Measurements from ENCODE around the gene KRT83. TPM values are rescaled to one million over a fixed set of nuclear protein-coding genes. Genes with fewer than 3 reads are reported as not detected.
A peak's percentile ranks its signal among the peaks of the same experiment; 100 is the strongest.

Gene KRT83
- polyA plus RNA-seq, 1 experiment, result 0.07 TPM

DNA sequence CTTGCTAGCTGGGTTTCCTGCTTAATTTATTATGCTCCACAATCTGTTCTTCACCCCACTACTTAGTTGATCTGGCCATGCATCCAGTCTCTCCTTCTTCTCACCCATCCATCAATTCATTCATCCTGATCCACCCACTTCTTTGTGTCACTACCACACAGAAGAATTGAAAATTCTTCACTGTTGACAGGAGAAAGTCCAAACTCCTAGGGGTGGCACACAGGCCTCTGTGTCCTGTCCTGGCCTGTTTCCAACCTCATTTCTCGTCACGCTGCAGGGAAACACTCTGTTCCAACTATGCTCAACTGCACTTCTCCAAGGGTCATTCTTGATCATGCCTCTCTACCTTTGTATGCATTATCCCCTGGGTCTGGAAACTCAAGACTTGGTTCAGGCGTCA is 10.6 kb upstream of the KRT83 start:
- CTCF ChIA-PET, result interaction anchor here (1.2 to 1.5 kb wide), 4 partner anchors 11 to 549 kb away, joined by 3 to 4 read pairs (median 3); no protein-coding TSS in a partner anchor
- H3K4me3 ChIP-seq (ENCODE audit: low read depth, low read length), result no peak overlapping the region
- POLR2A ChIA-PET, result no interaction called here
- no peak for DNase-seq (ENCODE audit: low read depth)
- H3K27me3 ChIP-seq (ENCODE audit: control insufficient read depth, insufficient read depth, low read length), result peaks cover 5% of the 10 kb centered on the region
- TF ChIP-seq, protein P1, sequence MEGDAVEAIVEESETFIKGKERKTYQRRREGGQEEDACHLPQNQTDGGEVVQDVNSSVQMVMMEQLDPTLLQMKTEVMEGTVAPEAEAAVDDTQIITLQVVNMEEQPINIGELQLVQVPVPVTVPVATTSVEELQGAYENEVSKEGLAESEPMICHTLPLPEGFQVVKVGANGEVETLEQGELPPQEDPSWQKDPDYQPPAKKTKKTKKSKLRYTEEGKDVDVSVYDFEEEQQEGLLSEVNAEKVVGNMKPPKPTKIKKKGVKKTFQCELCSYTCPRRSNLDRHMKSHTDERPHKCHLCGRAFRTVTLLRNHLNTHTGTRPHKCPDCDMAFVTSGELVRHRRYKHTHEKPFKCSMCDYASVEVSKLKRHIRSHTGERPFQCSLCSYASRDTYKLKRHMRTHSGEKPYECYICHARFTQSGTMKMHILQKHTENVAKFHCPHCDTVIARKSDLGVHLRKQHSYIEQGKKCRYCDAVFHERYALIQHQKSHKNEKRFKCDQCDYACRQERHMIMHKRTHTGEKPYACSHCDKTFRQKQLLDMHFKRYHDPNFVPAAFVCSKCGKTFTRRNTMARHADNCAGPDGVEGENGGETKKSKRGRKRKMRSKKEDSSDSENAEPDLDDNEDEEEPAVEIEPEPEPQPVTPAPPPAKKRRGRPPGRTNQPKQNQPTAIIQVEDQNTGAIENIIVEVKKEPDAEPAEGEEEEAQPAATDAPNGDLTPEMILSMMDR (IDR thresholded peaks at IDR 0.05; ENCODE audit: insufficient read depth, low read depth, low read length), result no peak
- H3K36me3 ChIP-seq (ENCODE audit: control insufficient read depth, insufficient read depth, low read length), result no peaks in the 10 kb centered on the region

- TF ChIP-seq, protein P1 (IDR thresholded peaks at IDR 0.05; ENCODE audit: insufficient read depth, low read depth, low read length), result no peak
- no peak for DNase-seq (ENCODE audit: low read depth)
- Histone ChIP-seq H3K36me3 (ENCODE audit: control insufficient read depth, insufficient read depth, low read length) (no peaks in the 10 kb centered on the region), H3K4me3 (ENCODE audit: low read depth, low read length) (no peak overlapping the region), H3K27me3 (ENCODE audit: control insufficient read depth, insufficient read depth, low read length) (peaks cover 5% of the 10 kb centered on the region)
- CTCF ChIA-PET, result interaction anchor here (0.7 to 1.5 kb wide), 5 partner anchors 11 to 118 kb away, joined by 3 to 4 read pairs (median 3); no protein-coding TSS in a partner anchor
- POLR2A ChIA-PET, result no interaction called here
Observed at GRCh38 chr12:52331039-52331438, 9.8 kb upstream of the KRT83 start.

GRCh38 chr12:52327830-52328500 is 6.8 kb upstream of the KRT83 start:
- Histone ChIP-seq H3K36me3 (ENCODE audit: control insufficient read depth, insufficient read depth, low read length) (no peaks in the 10 kb centered on the region), H3K4me3 (ENCODE audit: low read depth, low read length) (no peak overlapping the region), H3K27me3 (ENCODE audit: control insufficient read depth, insufficient read depth, low read length) (peaks cover 2% of the 10 kb centered on the region; the same call in 1 of the 2 replicates)
- TF ChIP-seq, protein P1 (IDR thresholded peaks at IDR 0.05; ENCODE audit: insufficient read depth, low read depth, low read length), result no peak
- ChIA-PET CTCF (interaction anchor here (0.5 to 6.5 kb wide), 40 partner anchors 9 to 1356 kb away, joined by 3 to 75 read pairs (median 5); partner anchors contain the start of genes KRT85 and KRT86), POLR2A (interaction anchor here (0.6 kb wide), 1 partner anchor 157 kb away, joined by 3 read pairs; no protein-coding TSS in a partner anchor)
- DNase-seq (ENCODE audit: low read depth), result no peak

DNA sequence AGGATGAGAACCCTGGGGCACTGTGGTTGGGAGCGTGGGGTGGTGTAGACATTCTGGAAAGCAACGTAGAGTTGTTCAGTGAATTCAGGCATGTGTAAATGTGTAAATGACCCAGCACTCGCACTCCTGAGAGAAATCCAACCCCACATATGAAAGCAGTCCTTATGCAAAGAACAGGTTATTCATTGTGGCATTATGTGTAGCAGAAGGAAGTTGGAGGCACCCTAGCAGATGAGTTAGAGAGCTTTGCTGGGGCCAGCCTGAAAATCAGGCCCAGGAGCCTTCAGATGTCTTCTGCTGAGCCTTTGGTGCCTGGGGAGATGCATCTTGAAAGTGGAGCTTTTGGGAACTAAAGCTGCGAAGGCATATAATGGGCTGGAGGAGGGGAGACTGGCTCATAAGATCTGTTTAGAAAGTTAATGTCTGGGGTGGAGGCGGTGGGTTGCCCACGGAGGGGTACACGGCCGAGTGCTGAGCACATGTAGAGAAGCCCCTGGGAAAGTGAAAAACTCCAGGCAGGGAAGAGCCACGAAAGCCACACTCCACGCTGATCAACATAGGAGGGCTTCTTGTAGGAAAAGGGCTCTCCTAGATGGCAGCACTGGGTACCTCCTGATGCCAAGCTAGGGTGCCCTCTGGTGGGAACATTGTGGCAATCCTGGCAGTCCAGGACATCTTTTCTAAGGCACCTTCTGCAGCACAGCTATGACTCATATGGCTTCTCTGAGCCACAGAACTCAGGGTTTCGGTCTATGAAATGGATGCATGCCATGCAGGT is 6.0 kb upstream of the KRT83 start:
- ChIA-PET CTCF (interaction anchor here (0.5 to 6.5 kb wide), 41 partner anchors 9 to 1357 kb away, joined by 3 to 75 read pairs (median 5); partner anchors contain the start of genes KRT85 and KRT86), POLR2A (interaction anchor here (0.6 kb wide), 1 partner anchor 19 kb away, joined by 3 read pairs; no protein-coding TSS in a partner anchor)
- H3K36me3 ChIP-seq (ENCODE audit: control insufficient read depth, insufficient read depth, low read length), result no peaks in the 10 kb centered on the region
- DNase-seq (ENCODE audit: low read depth), result peak; percentile 70
- TF ChIP-seq, protein P1 (IDR thresholded peaks at IDR 0.05; ENCODE audit: insufficient read depth, low read depth, low read length), result peak; percentile 94
- H3K27me3 ChIP-seq (ENCODE audit: control insufficient read depth, insufficient read depth, low read length), result peaks cover 2% of the 10 kb centered on the region; the same call in 1 of the 2 replicates
- no peak overlapping the region for H3K4me3 ChIP-seq (ENCODE audit: low read depth, low read length)

- CTCF ChIA-PET, result interaction anchor here (0.6 to 6.5 kb wide), 8 partner anchors 11 to 184 kb away, joined by 3 to 53 read pairs (median 4); partner anchors contain the start of gene KRT86
- TF ChIP-seq, protein P1 (IDR thresholded peaks at IDR 0.05; ENCODE audit: insufficient read depth, low read depth, low read length), result no peak
Observed at GRCh38 chr12:52324153-52324444, 2.9 kb upstream of the KRT83 start.

More at GRCh38 chr12:52324153-52324444, 2.9 kb upstream of the KRT83 start:
- POLR2A ChIA-PET, result no interaction called here
- peaks cover 9% of the 10 kb centered on the region for H3K27me3 ChIP-seq (ENCODE audit: control insufficient read depth, insufficient read depth, low read length)
- DNase-seq (ENCODE audit: low read depth), result no peak
- no peaks in the 10 kb centered on the region for H3K36me3 ChIP-seq (ENCODE audit: control insufficient read depth, insufficient read depth, low read length)
- no peak overlapping the region for H3K4me3 ChIP-seq (ENCODE audit: low read depth, low read length)

Measured in BJ (cell line).